ENCODE data around the gene TTC34. TPM values are rescaled to one million over a fixed set of nuclear protein-coding genes. Genes with fewer than 3 reads are reported as not detected.

The TTC34 gene
- total and polyA plus RNA-seq, 2 experiments from 2014 or later, result 0.08 to 0.35 TPM

DNA sequence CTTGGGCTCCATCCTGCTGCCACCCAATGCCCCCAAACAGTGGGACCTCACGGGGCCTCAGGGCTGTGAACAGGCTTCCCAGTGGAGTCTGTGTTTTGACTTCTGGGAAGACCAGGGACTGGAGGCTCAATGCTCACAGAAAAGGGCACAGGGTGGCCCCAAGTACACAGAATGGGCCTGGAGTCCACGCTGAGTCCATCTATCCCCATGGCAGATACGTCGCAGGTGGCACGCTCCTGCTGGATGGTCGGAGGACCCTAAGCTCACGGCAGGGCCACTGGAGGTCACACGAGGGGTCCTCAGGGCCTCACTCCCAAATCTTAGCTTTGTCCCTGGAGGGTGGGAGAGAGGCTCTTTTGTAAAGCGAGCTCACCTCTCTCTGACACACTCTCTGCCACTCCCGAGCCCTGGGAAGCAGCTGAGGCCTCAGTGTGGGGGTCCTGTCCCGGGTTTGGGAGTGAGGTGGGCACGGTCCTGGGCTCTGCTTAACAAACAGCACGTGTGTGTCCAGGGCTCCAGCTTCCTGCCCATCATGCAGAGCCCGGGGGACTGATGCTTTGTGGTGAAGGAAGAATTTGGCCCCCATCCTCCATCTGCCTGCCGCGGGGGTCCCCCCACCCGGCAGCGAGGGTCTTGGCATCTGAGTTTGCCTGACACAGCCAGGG is 27.2 kb upstream of the TTC34 start:
- H3K79me2 ChIP-seq (replicated peaks; ENCODE audit: insufficient read depth), result no peaks in the 10 kb centered on the region
- H3K4me1 ChIP-seq (ENCODE audit: insufficient read depth), result no peaks in the 10 kb centered on the region
- H3K4me1 Mint-ChIP-seq, result no peaks in the 10 kb centered on the region
- H3K36me3 ChIP-seq (ENCODE audit: insufficient read depth), result no peaks in the 10 kb centered on the region
- no peaks in the 10 kb centered on the region for H3K27me3 ChIP-seq (ENCODE audit: insufficient read depth)
- peaks cover 13% of the 10 kb centered on the region for H3K36me3 Mint-ChIP-seq (ENCODE audit: low read depth)
- H4K20me1 ChIP-seq (replicated peaks; ENCODE audit: insufficient read depth), result no peaks in the 10 kb centered on the region
- peaks cover 7% of the 10 kb centered on the region for H3K27me3 Mint-ChIP-seq (ENCODE audit: insufficient read depth, low read depth, poor library complexity)
- H3K27ac Mint-ChIP-seq, result no peak overlapping the region
- H3K9me3 Mint-ChIP-seq, result peaks cover 90% of the 10 kb centered on the region
- H3K4me3 ChIP-seq, result no peak overlapping the region
- no peak for ATAC-seq
- H2AFZ ChIP-seq, result no peak overlapping the region
- TF ChIP-seq JUNB (IDR thresholded peaks at IDR 0.05; ENCODE audit: unreplicated experiment) (no peak), NANOG (IDR thresholded peaks at IDR 0.05; ENCODE audit: borderline replicate concordance) (no peak)
- H3K27ac ChIP-seq (ENCODE audit: low read depth), result no peak overlapping the region
- H3K4me2 ChIP-seq, result no peak overlapping the region
- no peaks in the 10 kb centered on the region for H3F3A ChIP-seq (replicated peaks; ENCODE audit: low read depth)
- H3K9me2 ChIP-seq (ENCODE audit: insufficient read depth), result no peaks in the 10 kb centered on the region
- no peak overlapping the region for H3K4me3 Mint-ChIP-seq
- DNase-seq (ENCODE audit: low spot score), result no peak

DNA sequence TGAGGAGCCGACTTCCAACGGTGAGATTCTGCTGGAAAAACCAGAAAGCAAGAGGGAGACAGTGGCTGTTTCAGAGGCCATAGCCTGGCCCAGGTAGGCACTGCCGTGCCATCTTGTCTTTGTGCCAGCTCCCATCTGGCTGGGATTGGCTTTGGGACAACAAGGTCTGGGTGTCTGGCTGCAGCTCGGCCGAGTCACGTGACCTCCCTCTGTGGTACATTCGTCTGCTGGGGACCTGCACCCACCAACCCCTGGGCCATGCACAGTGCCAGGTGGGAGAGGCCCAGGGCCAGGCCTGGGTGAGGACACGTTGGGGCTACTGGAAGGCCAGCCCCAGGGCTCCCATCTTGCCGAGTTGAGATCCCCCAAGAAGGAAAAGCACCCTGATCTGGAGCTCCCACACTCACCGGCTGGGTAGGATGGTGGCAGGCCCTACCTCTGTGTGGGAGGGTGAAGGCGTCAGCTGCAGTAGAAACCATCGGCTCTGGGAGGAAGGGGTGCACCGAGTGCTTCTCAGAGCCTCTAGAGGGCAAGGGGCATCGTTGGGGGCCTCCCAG is 25.3 kb upstream of the TTC34 start:
- DNase-seq (ENCODE audit: low spot score) (no peak), ATAC-seq (no peak)
- Histone ChIP-seq H3K27ac (ENCODE audit: low read depth) (no peak overlapping the region), H3K4me2 (no peak overlapping the region), H4K20me1 (replicated peaks; ENCODE audit: insufficient read depth) (no peaks in the 10 kb centered on the region), H3K4me1 (ENCODE audit: insufficient read depth) (no peaks in the 10 kb centered on the region), H2AFZ (no peak overlapping the region), H3K27me3 (ENCODE audit: insufficient read depth) (no peaks in the 10 kb centered on the region), H3K4me3 (no peak overlapping the region), H3K79me2 (replicated peaks; ENCODE audit: insufficient read depth) (no peaks in the 10 kb centered on the region), H3F3A (replicated peaks; ENCODE audit: low read depth) (no peaks in the 10 kb centered on the region), H3K36me3 (ENCODE audit: insufficient read depth) (no peaks in the 10 kb centered on the region), H3K9me2 (ENCODE audit: insufficient read depth) (no peaks in the 10 kb centered on the region)
- H3K9me3 Mint-ChIP-seq, result peaks cover 88% of the 10 kb centered on the region
- no peak overlapping the region for H3K4me3 Mint-ChIP-seq
- no peaks in the 10 kb centered on the region for H3K4me1 Mint-ChIP-seq
- H3K27ac Mint-ChIP-seq, result no peak overlapping the region
- peaks cover 6% of the 10 kb centered on the region for H3K27me3 Mint-ChIP-seq (ENCODE audit: insufficient read depth, low read depth, poor library complexity)
- peaks cover 13% of the 10 kb centered on the region; the same call in 2 of the 3 replicates for H3K36me3 Mint-ChIP-seq (ENCODE audit: low read depth)
- no peak for TF ChIP-seq POLR2AphosphoS5 (IDR thresholded peaks at IDR 0.05; ENCODE audit: low read depth)
- no peak for TF ChIP-seq JUNB (IDR thresholded peaks at IDR 0.05; ENCODE audit: unreplicated experiment)
- no peak for TF ChIP-seq NANOG (IDR thresholded peaks at IDR 0.05; ENCODE audit: borderline replicate concordance)
- TF ChIP-seq ZNF114 (CRISPR knock-in tag; IDR thresholded peaks at IDR 0.05), result no peak
- no peak for TF ChIP-seq EZH2phosphoT487 (IDR thresholded peaks at IDR 0.05; ENCODE audit: unreplicated experiment)
- TF ChIP-seq, protein P1, sequence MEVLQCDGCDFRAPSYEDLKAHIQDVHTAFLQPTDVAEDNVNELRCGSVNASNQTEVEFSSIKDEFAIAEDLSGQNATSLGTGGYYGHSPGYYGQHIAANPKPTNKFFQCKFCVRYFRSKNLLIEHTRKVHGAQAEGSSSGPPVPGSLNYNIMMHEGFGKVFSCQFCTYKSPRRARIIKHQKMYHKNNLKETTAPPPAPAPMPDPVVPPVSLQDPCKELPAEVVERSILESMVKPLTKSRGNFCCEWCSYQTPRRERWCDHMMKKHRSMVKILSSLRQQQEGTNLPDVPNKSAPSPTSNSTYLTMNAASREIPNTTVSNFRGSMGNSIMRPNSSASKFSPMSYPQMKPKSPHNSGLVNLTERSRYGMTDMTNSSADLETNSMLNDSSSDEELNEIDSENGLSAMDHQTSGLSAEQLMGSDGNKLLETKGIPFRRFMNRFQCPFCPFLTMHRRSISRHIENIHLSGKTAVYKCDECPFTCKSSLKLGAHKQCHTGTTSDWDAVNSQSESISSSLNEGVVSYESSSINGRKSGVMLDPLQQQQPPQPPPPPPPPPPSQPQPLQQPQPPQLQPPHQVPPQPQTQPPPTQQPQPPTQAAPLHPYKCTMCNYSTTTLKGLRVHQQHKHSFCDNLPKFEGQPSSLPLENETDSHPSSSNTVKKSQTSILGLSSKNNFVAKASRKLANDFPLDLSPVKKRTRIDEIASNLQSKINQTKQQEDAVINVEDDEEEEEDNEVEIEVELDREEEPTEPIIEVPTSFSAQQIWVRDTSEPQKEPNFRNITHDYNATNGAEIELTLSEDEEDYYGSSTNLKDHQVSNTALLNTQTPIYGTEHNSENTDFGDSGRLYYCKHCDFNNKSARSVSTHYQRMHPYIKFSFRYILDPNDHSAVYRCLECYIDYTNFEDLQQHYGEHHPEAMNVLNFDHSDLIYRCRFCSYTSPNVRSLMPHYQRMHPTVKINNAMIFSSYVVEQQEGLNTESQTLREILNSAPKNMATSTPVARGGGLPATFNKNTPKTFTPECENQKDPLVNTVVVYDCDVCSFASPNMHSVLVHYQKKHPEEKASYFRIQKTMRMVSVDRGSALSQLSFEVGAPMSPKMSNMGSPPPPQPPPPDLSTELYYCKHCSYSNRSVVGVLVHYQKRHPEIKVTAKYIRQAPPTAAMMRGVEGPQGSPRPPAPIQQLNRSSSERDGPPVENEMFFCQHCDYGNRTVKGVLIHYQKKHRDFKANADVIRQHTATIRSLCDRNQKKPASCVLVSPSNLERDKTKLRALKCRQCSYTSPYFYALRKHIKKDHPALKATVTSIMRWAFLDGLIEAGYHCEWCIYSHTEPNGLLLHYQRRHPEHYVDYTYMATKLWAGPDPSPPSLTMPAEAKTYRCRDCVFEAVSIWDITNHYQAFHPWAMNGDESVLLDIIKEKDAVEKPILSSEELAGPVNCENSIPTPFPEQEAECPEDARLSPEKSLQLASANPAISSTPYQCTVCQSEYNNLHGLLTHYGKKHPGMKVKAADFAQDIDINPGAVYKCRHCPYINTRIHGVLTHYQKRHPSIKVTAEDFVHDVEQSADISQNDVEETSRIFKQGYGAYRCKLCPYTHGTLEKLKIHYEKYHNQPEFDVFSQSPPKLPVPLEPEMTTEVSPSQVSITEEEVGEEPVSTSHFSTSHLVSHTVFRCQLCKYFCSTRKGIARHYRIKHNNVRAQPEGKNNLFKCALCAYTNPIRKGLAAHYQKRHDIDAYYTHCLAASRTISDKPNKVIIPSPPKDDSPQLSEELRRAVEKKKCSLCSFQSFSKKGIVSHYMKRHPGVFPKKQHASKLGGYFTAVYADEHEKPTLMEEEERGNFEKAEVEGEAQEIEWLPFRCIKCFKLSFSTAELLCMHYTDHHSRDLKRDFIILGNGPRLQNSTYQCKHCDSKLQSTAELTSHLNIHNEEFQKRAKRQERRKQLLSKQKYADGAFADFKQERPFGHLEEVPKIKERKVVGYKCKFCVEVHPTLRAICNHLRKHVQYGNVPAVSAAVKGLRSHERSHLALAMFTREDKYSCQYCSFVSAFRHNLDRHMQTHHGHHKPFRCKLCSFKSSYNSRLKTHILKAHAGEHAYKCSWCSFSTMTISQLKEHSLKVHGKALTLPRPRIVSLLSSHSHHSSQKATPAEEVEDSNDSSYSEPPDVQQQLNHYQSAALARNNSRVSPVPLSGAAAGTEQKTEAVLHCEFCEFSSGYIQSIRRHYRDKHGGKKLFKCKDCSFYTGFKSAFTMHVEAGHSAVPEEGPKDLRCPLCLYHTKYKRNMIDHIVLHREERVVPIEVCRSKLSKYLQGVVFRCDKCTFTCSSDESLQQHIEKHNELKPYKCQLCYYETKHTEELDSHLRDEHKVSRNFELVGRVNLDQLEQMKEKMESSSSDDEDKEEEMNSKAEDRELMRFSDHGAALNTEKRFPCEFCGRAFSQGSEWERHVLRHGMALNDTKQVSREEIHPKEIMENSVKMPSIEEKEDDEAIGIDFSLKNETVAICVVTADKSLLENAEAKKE (CRISPR knock-in tag; IDR thresholded peaks at IDR 0.05), result no peak
- TF ChIP-seq EZH2 (IDR thresholded peaks at IDR 0.05; ENCODE audit: low read depth, unreplicated experiment), result no peak
- TF ChIP-seq ZNF331 (CRISPR knock-in tag; IDR thresholded peaks at IDR 0.05; ENCODE audit: low read depth), result no peak
- TF ChIP-seq, protein P2, sequence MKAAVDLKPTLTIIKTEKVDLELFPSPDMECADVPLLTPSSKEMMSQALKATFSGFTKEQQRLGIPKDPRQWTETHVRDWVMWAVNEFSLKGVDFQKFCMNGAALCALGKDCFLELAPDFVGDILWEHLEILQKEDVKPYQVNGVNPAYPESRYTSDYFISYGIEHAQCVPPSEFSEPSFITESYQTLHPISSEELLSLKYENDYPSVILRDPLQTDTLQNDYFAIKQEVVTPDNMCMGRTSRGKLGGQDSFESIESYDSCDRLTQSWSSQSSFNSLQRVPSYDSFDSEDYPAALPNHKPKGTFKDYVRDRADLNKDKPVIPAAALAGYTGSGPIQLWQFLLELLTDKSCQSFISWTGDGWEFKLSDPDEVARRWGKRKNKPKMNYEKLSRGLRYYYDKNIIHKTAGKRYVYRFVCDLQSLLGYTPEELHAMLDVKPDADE (IDR thresholded peaks at IDR 0.05), result no peak
- TF ChIP-seq, protein P3, sequence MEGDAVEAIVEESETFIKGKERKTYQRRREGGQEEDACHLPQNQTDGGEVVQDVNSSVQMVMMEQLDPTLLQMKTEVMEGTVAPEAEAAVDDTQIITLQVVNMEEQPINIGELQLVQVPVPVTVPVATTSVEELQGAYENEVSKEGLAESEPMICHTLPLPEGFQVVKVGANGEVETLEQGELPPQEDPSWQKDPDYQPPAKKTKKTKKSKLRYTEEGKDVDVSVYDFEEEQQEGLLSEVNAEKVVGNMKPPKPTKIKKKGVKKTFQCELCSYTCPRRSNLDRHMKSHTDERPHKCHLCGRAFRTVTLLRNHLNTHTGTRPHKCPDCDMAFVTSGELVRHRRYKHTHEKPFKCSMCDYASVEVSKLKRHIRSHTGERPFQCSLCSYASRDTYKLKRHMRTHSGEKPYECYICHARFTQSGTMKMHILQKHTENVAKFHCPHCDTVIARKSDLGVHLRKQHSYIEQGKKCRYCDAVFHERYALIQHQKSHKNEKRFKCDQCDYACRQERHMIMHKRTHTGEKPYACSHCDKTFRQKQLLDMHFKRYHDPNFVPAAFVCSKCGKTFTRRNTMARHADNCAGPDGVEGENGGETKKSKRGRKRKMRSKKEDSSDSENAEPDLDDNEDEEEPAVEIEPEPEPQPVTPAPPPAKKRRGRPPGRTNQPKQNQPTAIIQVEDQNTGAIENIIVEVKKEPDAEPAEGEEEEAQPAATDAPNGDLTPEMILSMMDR (conservative IDR thresholded peaks at IDR 0.05; ENCODE audit: low read depth in 2 of 2), result no peak
- no peak for TF ChIP-seq CREB1 (CRISPR knock-in tag; IDR thresholded peaks at IDR 0.05; ENCODE audit: low read depth)
